H1 (cell line): Measurements from ENCODE around the gene HBM. TPM values are rescaled to one million over a fixed set of nuclear protein-coding genes. Genes with fewer than 3 reads are reported as not detected.

Source experiments
- CTCF ChIA-PET: fragments of 300-600 bp; sonication (Branson Sonifier 250); formaldehyde crosslinking; loops from one replicate; lab custom pipeline; 2021; ENCODE audit not compliant: partially characterized antibody; lab: Charles Lee
- POLR2A ChIA-PET: fragments of 300-600 bp; sonication (Branson Sonifier 250); formaldehyde crosslinking; loops from one replicate; lab custom pipeline; 2021; ENCODE audit warnings: inconsistent platforms; ENCODE audit not compliant: partially characterized antibody; lab: Charles Lee
- DNase-seq, 2 experiments: peaks; one replicate each; pipeline versions ENCODE4 v3.0.0 to v3.0.0-alpha.2; 2010 to 2022; ENCODE audit warnings: low spot score in 2 of 2, low read depth in 1 of 2, mixed read lengths in 1 of 2
- FAIRE-seq: peaks from 2 replicates; lab custom pipeline; 2011; peaks lifted over from hg19 to GRCh38; lab: Jason Lieb, UNC
- H2AFZ ChIP-seq: 2 replicates; pipeline ENCODE4 v1.8.1; 2012; ENCODE audit warnings: low read length, inconsistent platforms
- H2AK5ac ChIP-seq: 2 replicates; pipeline ENCODE4 v1.6.1; 2013; ENCODE audit warnings: low read depth, low read length
- H2BK120ac ChIP-seq: replicated peaks from 2 replicates; pipeline ENCODE3; 2013; ENCODE audit warnings: low read depth, low read length, inconsistent platforms
- H2BK12ac ChIP-seq: 2 replicates; pipeline ENCODE4 v1.6.1; 2013; ENCODE audit warnings: low read depth, low read length
- H2BK15ac ChIP-seq: 2 replicates; pipeline ENCODE4 v1.6.1; 2013; ENCODE audit warnings: low read length
- H2BK20ac ChIP-seq: 2 replicates; pipeline ENCODE4 v1.6.1; 2013; ENCODE audit warnings: low read length
- H2BK5ac ChIP-seq: 2 replicates; pipeline ENCODE4 v1.6.1; 2013; ENCODE audit warnings: low read depth, low read length
- H3K14ac ChIP-seq: 2 replicates; pipeline ENCODE4 v1.6.1; 2013; ENCODE audit warnings: inconsistent platforms; ENCODE audit not compliant: insufficient read length
- H3K18ac ChIP-seq: 2 replicates; pipeline ENCODE4 v1.6.1; 2013; ENCODE audit warnings: low read length; ENCODE audit errors: extremely low read depth
- H3K23ac ChIP-seq: 2 replicates; pipeline ENCODE4 v1.6.1; 2013; ENCODE audit warnings: inconsistent platforms; ENCODE audit not compliant: insufficient read length
- H3K23me2 ChIP-seq: 2 replicates; pipeline ENCODE4 v1.6.1; 2013; ENCODE audit warnings: low read depth, low read length
- H3K27ac ChIP-seq: 2 replicates; pipeline ENCODE4 v1.6.1; 2011; ENCODE audit warnings: low read depth, low read length, inconsistent platforms
- H3K27me3 ChIP-seq, 4 experiments: replicated peaks in 1 of 4; 1 replicate in 1 of 4; 2 replicates in 3 of 4; pipeline versions ENCODE4 v1.6.1 to v1.8.1; 2011 to 2013; ENCODE audit warnings: low read length in 3 of 4, mild to moderate bottlenecking in 3 of 4, inconsistent platforms in 2 of 4, mixed read lengths in 2 of 4, moderate library complexity in 1 of 4; ENCODE audit not compliant: control insufficient read depth in 3 of 4, insufficient read depth in 3 of 4; ENCODE audit errors: extremely low read depth in 1 of 4
- H3K36me3 ChIP-seq, 4 experiments: 2 replicates each; pipeline versions ENCODE4 v1.6.1 to v1.8.1; 2011 to 2013; ENCODE audit warnings: mild to moderate bottlenecking in 4 of 4, low read length in 3 of 4, moderate library complexity in 2 of 4, control low read depth in 1 of 4, inconsistent platforms in 1 of 4; ENCODE audit not compliant: insufficient read depth in 4 of 4, control insufficient read depth in 2 of 4
- H3K4ac ChIP-seq: replicated peaks from 2 replicates; pipeline ENCODE3; 2013; ENCODE audit warnings: low read length, low read depth, mixed read lengths, inconsistent platforms; ENCODE audit not compliant: insufficient read length
- H3K4me1 ChIP-seq, 4 experiments: replicated peaks in 1 of 4; 1 replicate in 1 of 4; 2 replicates in 3 of 4; pipeline versions ENCODE4 v1.6.1 to v1.8.1; 2011 to 2013; ENCODE audit warnings: low read length in 3 of 4, inconsistent platforms in 2 of 4, mixed read lengths in 1 of 4; ENCODE audit not compliant: insufficient read depth in 4 of 4, control insufficient read depth in 3 of 4
- H3K4me2 ChIP-seq, 2 experiments: 2 replicates each; pipeline versions ENCODE4 v1.6.1 to v1.8.1; 2011 to 2013; ENCODE audit warnings: low read depth in 2 of 2, low read length in 2 of 2, control low read depth in 1 of 2, inconsistent platforms in 1 of 2, mild to moderate bottlenecking in 1 of 2; ENCODE audit not compliant: insufficient read depth in 1 of 2
- H3K4me3 ChIP-seq, 4 experiments: fragments of 200-600, 300-600 bp in 1 of 4; sonication (generic), shearing (Covaris generic), sonication (Bioruptor Twin) in 1 of 4; 2 replicates each; pipeline versions ENCODE4 v1.5.1 to v1.8.1; 2011 to 2016; ENCODE audit warnings: low read length in 4 of 4, low read depth in 3 of 4, control low read depth in 2 of 4, inconsistent platforms in 2 of 4, mild to moderate bottlenecking in 2 of 4, mixed read lengths in 1 of 4, moderate library complexity in 1 of 4; ENCODE audit not compliant: insufficient read depth in 2 of 4; ENCODE audit errors: extremely low read depth in 1 of 4
- H3K56ac ChIP-seq: replicated peaks from 2 replicates; pipeline ENCODE3; 2013; ENCODE audit warnings: low read depth, mild to moderate bottlenecking, mixed read lengths, low read length, inconsistent platforms; ENCODE audit not compliant: insufficient read length
- H3K79me1 ChIP-seq: 2 replicates; pipeline ENCODE4 v1.6.1; 2013; ENCODE audit warnings: low read depth, low read length, control low read depth
- H3K79me2 ChIP-seq, 2 experiments: 2 replicates each; pipeline versions ENCODE4 v1.6.1 to v1.8.1; 2012 to 2013; ENCODE audit warnings: low read length in 2 of 2, mild to moderate bottlenecking in 2 of 2, inconsistent platforms in 1 of 2; ENCODE audit not compliant: insufficient read depth in 2 of 2, control insufficient read depth in 1 of 2
- H3K9ac ChIP-seq, 4 experiments: replicated peaks in 1 of 4; 1 replicate in 1 of 4; 2 replicates in 3 of 4; pipeline versions ENCODE4 v1.6.1 to v1.8.1; 2011 to 2013; ENCODE audit warnings: low read depth in 3 of 4, low read length in 3 of 4, control low read depth in 2 of 4, mild to moderate bottlenecking in 2 of 4, moderate library complexity in 2 of 4, inconsistent platforms in 1 of 4; ENCODE audit errors: extremely low read depth in 1 of 4
- H3K9me3 ChIP-seq, 2 experiments: 2 replicates each; pipeline versions ENCODE4 v1.6.1 to v1.8.1; 2012 to 2013; ENCODE audit warnings: mild to moderate bottlenecking in 2 of 2, moderate library complexity in 2 of 2, control low read depth in 1 of 2, inconsistent platforms in 1 of 2, low read depth in 1 of 2, low read length in 1 of 2, mixed read lengths in 1 of 2; ENCODE audit not compliant: insufficient read depth in 2 of 2
- H4K20me1 ChIP-seq, 2 experiments: replicated peaks in 1 of 2; 2 replicates each; pipeline versions ENCODE3 to v1.8.1; 2011 to 2013; ENCODE audit warnings: inconsistent platforms in 2 of 2, low read length in 2 of 2, mild to moderate bottlenecking in 1 of 2; ENCODE audit not compliant: insufficient read depth in 2 of 2, control insufficient read depth in 1 of 2
- H4K5ac ChIP-seq: 2 replicates; pipeline ENCODE4 v1.6.1; 2013; ENCODE audit warnings: low read length, low read depth, mixed read lengths, inconsistent platforms; ENCODE audit not compliant: insufficient read length
- H4K8ac ChIP-seq: 2 replicates; pipeline ENCODE4 v1.8.0; 2013; ENCODE audit warnings: mild to moderate bottlenecking, moderate library complexity, low read length, inconsistent platforms; ENCODE audit not compliant: insufficient read depth; ENCODE audit errors: extremely low read depth
- H4K91ac ChIP-seq: replicated peaks from 2 replicates; pipeline ENCODE3; 2013; ENCODE audit warnings: low read length, mixed read lengths, inconsistent platforms; ENCODE audit not compliant: insufficient read length
- CHD1 ChIP-seq: IDR thresholded peaks from 2 replicates; pipeline ENCODE4 v1.6.1; 2012; ENCODE audit warnings: low read depth, low read length, improper control_type of control experiment
- POLR2AphosphoS5 ChIP-seq: IDR thresholded peaks from 2 replicates; pipeline ENCODE4 v1.6.1; 2011; ENCODE audit warnings: low read depth, low read length
- WGBS, 2 experiments: shearing (Covaris generic) in 1 of 2; methylation state at CpG; one replicate each; pipeline versions ENCODE4 v1.1.6 to v1.1.7; 2013 to 2015; ENCODE audit warnings: low lambda C conversion rate in 2 of 2, mixed read lengths in 2 of 2, inconsistent platforms in 1 of 2, low coverage in 1 of 2, missing lambda C conversion rate in 1 of 2; ENCODE audit not compliant: insufficient replicate concordance in 2 of 2, insufficient coverage in 1 of 2, insufficient read length in 1 of 2; ENCODE audit errors: extremely low coverage in 1 of 2, missing lambda C conversion rate in 1 of 2; 5-methylcytosine and 5-hydroxymethylcytosine counted together
- polyA plus RNA-seq, 7 experiments: library from polyadenylated mRNA; depleted of rRNA in 3 of 7; stranded (reverse) in 5 of 7; unstranded in 2 of 7; fragments of >200 nt in 5 of 7; fragments of 200-250 nt in 2 of 7; gene quantifications; 1 replicate in 5 of 7; 2 replicates in 1 of 7; 4 replicates in 1 of 7; pipeline versions ENCODE4 v1.2.1 to v1.2.3, GENCODE V29; 2011 to 2013; ENCODE audit warnings: missing spikeins in 2 of 7, mixed read lengths in 2 of 7
- total RNA-seq: library from RNA; stranded (reverse); fragmentation: NEBNext Ultra II Directional; extraction: Animal tissue kit (Norgen Biotek cat#: 25700); gene quantifications from 2 replicates; pipeline ENCODE4 v1.2.1, GENCODE V29; 2021

Gene HBM
- total and polyA plus RNA-seq, 2 of the 8 experiments (the other 6 are each of a cell fraction or from before 2014, with no cell fraction given): 0.88 TPM; not detected in 1

- H4K8ac ChIP-seq: no peak overlapping the region
- H3K4me2 ChIP-seq: no peak overlapping the region
- H4K91ac ChIP-seq: no peak overlapping the region
- H3K23ac ChIP-seq: no peak overlapping the region
- H2AK5ac ChIP-seq: no peak overlapping the region
- H3K79me2 ChIP-seq: no peaks in the 10 kb centered on the region
- peaks cover 7 to 11% of the 10 kb centered on the region in 2 experiments for H4K20me1 ChIP-seq
- CTCF ChIA-PET: interaction anchor here (0.9 to 1.2 kb wide), 2 partner anchors 42 to 68 kb away, joined by 3 read pairs; no protein-coding TSS in a partner anchor
- H3K79me1 ChIP-seq: no peaks in the 10 kb centered on the region; the same call in 1 of the 2 replicates
- no peak for DNase-seq
- peaks cover under 1 to 5% (median 4%) of the 10 kb centered on the region in 4 experiments; a peak in 5 of 7 replicates for H3K27me3 ChIP-seq
- H2BK12ac ChIP-seq: no peak overlapping the region
- TF ChIP-seq CHD1 (no peak), POLR2AphosphoS5 (0 out of 2 replicates have a peak, but pooled peaks have one; percentile 6)
- TF ChIP-seq, all 59 proteins: peak for 1
- Histone ChIP-seq H3K14ac (no peak overlapping the region), H2AFZ (no peak overlapping the region), H3K23me2 (peaks cover 4% of the 10 kb centered on the region; the same call in 1 of the 2 replicates), H3K56ac (no peak overlapping the region), H4K5ac (no peak overlapping the region), H3K9ac (no peak overlapping the region), H2BK15ac (no peak overlapping the region), H3K18ac (no peak overlapping the region), H3K27ac (no peak overlapping the region), H3K4me3 (no peak overlapping the region), H3K4ac (no peak overlapping the region), H3K4me1 (peaks cover 0 to 5% (median 1%) of the 10 kb centered on the region in 4 experiments; a peak in 4 of 7 replicates), H3K9me3 (peaks cover 0 to 3% of the 10 kb centered on the region in 2 experiments; a peak in 1 of 4 replicates), H2BK20ac (no peak overlapping the region), H2BK5ac (no peak overlapping the region), H2BK120ac (no peak overlapping the region), H3K36me3 (peaks cover 17 to 36% (median 31%) of the 10 kb centered on the region in 4 experiments; a peak in 7 of 8 replicates)
- 97% methylated on average over 9 of the region's 11 CpGs; no CpG with 5 or more reads in 1 of the 2 experiments for WGBS, 2 experiments
- no peak for FAIRE-seq
- POLR2A ChIA-PET: interaction anchor here (1.0 kb wide), 1 partner anchor 16 kb away, joined by 4 read pairs; no protein-coding TSS in a partner anchor
Measured at GRCh38 chr16:185691-186090, 19.9 kb downstream of the HBM start.
